ENCODE measurements around the gene ATP13A3.

ATP13A3 gene

GRCh38 chr3:194443901-194444300 lies 42.9 kb downstream of the ATP13A3 start:
- peak; percentile 60 for ATAC-seq
- no peak for TF ChIP-seq ZC3H10 (CRISPR knock-in tag; IDR thresholded peaks at IDR 0.05)
- no peak for TF ChIP-seq TOX (CRISPR knock-in tag; IDR thresholded peaks at IDR 0.05; ENCODE audit: borderline replicate concordance)
- no peak for TF ChIP-seq OSR1 (CRISPR knock-in tag; IDR thresholded peaks at IDR 0.05)
- TF ChIP-seq PPARA (CRISPR knock-in tag; IDR thresholded peaks at IDR 0.05; ENCODE audit: borderline replicate concordance), result no peak
- TF ChIP-seq ISL1 (CRISPR knock-in tag; IDR thresholded peaks at IDR 0.05), result no peak
- TF ChIP-seq GLIS3 (CRISPR knock-in tag; IDR thresholded peaks at IDR 0.05), result no peak
- no peak for TF ChIP-seq SNAI2 (CRISPR knock-in tag; IDR thresholded peaks at IDR 0.05)
- no peak for TF ChIP-seq BACH2 (CRISPR knock-in tag; IDR thresholded peaks at IDR 0.05; ENCODE audit: borderline replicate concordance)
- TF ChIP-seq TSHZ2 (CRISPR knock-in tag; IDR thresholded peaks at IDR 0.05), result no peak
- TF ChIP-seq ESRRG (CRISPR knock-in tag; IDR thresholded peaks at IDR 0.05), result no peak
- TF ChIP-seq PATZ1 (CRISPR knock-in tag; IDR thresholded peaks at IDR 0.05; ENCODE audit: borderline replicate concordance), result no peak
- TF ChIP-seq POU6F1 (CRISPR knock-in tag; IDR thresholded peaks at IDR 0.05; ENCODE audit: borderline replicate concordance, low read depth), result no peak
- no peak for TF ChIP-seq TCF4 (CRISPR knock-in tag; IDR thresholded peaks at IDR 0.05; ENCODE audit: borderline replicate concordance)
- TF ChIP-seq CREB5 (CRISPR knock-in tag; IDR thresholded peaks at IDR 0.05; ENCODE audit: low read depth), result no peak
- no peak for TF ChIP-seq ZNF565 (CRISPR knock-in tag; conservative IDR thresholded peaks at IDR 0.05; ENCODE audit: low read depth)
- TF ChIP-seq ZNF70 (CRISPR knock-in tag; IDR thresholded peaks at IDR 0.05), result no peak
- no peak for TF ChIP-seq CSDC2 (CRISPR knock-in tag; IDR thresholded peaks at IDR 0.05)
- TF ChIP-seq ZNF8 (CRISPR knock-in tag; IDR thresholded peaks at IDR 0.05), result no peak
- no peak for TF ChIP-seq ZFP3 (CRISPR knock-in tag; IDR thresholded peaks at IDR 0.05)
- no peak for TF ChIP-seq ARNTL (CRISPR knock-in tag; IDR thresholded peaks at IDR 0.05; ENCODE audit: borderline replicate concordance, low read depth)

GRCh38 chr3:194440756-194441155 lies 46.0 kb downstream of the ATP13A3 start:
- TF ChIP-seq PATZ1 (CRISPR knock-in tag; IDR thresholded peaks at IDR 0.05; ENCODE audit: borderline replicate concordance) (no peak), CSDC2 (CRISPR knock-in tag; IDR thresholded peaks at IDR 0.05) (no peak), TOX (CRISPR knock-in tag; IDR thresholded peaks at IDR 0.05; ENCODE audit: borderline replicate concordance) (no peak), CREB5 (CRISPR knock-in tag; IDR thresholded peaks at IDR 0.05; ENCODE audit: low read depth) (no peak), ZNF8 (CRISPR knock-in tag; IDR thresholded peaks at IDR 0.05) (no peak), ZNF565 (CRISPR knock-in tag; conservative IDR thresholded peaks at IDR 0.05; ENCODE audit: low read depth) (no peak), ZNF70 (CRISPR knock-in tag; IDR thresholded peaks at IDR 0.05) (no peak), GLIS3 (CRISPR knock-in tag; IDR thresholded peaks at IDR 0.05) (no peak), OSR1 (CRISPR knock-in tag; IDR thresholded peaks at IDR 0.05) (no peak), TCF4 (CRISPR knock-in tag; IDR thresholded peaks at IDR 0.05; ENCODE audit: borderline replicate concordance) (no peak), PPARA (CRISPR knock-in tag; IDR thresholded peaks at IDR 0.05; ENCODE audit: borderline replicate concordance) (no peak), POU6F1 (CRISPR knock-in tag; IDR thresholded peaks at IDR 0.05; ENCODE audit: borderline replicate concordance, low read depth) (no peak), ARNTL (CRISPR knock-in tag; IDR thresholded peaks at IDR 0.05; ENCODE audit: borderline replicate concordance, low read depth) (no peak)
- no peak for ATAC-seq
